ENCODE results near the gene HPD. TPM values are rescaled to one million over a fixed set of nuclear protein-coding genes. Genes with fewer than 3 reads are reported as not detected.

HPD gene
- polyA plus RNA-seq, 1 of the 3 experiments (the other 2 are of a cell fraction), result 1.9 TPM

DNA sequence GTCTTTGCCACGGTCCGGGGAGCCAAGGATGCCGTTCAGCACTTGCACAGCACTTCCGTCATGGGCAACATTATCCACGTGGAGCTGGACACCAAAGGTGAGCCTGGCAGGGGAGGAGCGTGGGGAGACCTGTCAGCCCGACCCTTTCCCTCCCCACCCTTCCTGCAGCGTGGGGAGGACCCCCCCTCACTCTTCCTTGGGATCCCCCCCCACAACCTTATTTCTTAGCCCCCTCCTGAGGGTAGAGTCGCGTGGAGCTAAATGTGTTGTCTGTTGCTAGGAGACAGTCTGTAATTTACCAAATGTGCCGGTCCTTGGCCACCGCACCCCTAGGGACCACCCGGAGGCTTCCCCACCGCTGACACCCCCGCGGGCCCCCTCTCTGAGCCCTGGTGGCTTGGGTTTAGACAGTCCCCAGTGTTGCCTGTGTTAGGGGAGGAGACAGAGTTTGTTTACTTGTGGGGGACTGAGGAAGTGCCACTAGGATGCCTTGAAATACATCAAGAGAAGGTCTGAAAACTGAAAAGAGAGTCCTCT lies 52.6 kb downstream of the HPD start:
- H3K36me3 ChIP-seq (replicated peaks in 1 of 2; ENCODE audit: control insufficient read depth in 1 of 2, insufficient read depth in 2 of 2, low read length in 1 of 2), result peaks cover 23 to 35% of the 10 kb centered on the region in 2 experiments
- CTCF ChIA-PET, result interaction anchor here (1.0 to 18.3 kb wide), 5 partner anchors 9 to 317 kb away, joined by 3 to 675 read pairs (median 4); partner anchors contain the start of gene RHOF
- no peak for DNase-seq
- peak overlapping the region; percentile 93 for H3K9ac ChIP-seq
- H3K4me1 ChIP-seq (ENCODE audit: control insufficient read depth in 1 of 2, insufficient read depth in 2 of 2, low read depth in 1 of 2, low read length in 1 of 2), result peaks cover 13 to 17% of the 10 kb centered on the region in 2 experiments; a peak in 2 of 4 replicates
- WGBS (ENCODE audit: low lambda C conversion rate), result 30% methylated on average over 16 of the region's 16 CpGs
- no peaks in the 10 kb centered on the region for H3K9me2 ChIP-seq
- H4K20me1 ChIP-seq (ENCODE audit: insufficient read depth), result peaks cover 18% of the 10 kb centered on the region
- peak overlapping the region; percentile 73 to 91 for H3K4me3 ChIP-seq (ENCODE audit: low read depth in 2 of 2, low read length in 1 of 2)
- peak overlapping the region in 1 of 2 experiments; percentile 22; a peak in 1 of 4 replicates for H3K27ac ChIP-seq (ENCODE audit: low read depth in 2 of 2, low read length in 1 of 2)
- TF ChIP-seq RFX5 (IDR thresholded peaks at IDR 0.05; ENCODE audit: low read length) (no peak), SMC3 (IDR thresholded peaks at IDR 0.05; ENCODE audit: low read depth, low read length) (no peak), FOXJ3 (CRISPR knock-in tag; IDR thresholded peaks at IDR 0.05) (no peak), MXI1 (IDR thresholded peaks at IDR 0.05; ENCODE audit: low read depth, low read length) (peak; percentile 88), JUND (IDR thresholded peaks at IDR 0.05) (no peak), FOXM1 (IDR thresholded peaks at IDR 0.05; ENCODE audit: low read depth) (no peak)
- POLR2A ChIA-PET, result interaction anchor here (1.0 to 4.0 kb wide), 2 partner anchors 8 to 11 kb away, joined by 4 to 22 read pairs; partner anchors contain the start of gene RHOF
- H3K4me2 ChIP-seq, result peak overlapping the region; percentile 89
- H2AFZ ChIP-seq (ENCODE audit: low read depth), result no peak overlapping the region
- H3K79me2 ChIP-seq (ENCODE audit: insufficient read depth), result peaks cover 83% of the 10 kb centered on the region
- no peaks in the 10 kb centered on the region for H3K27me3 ChIP-seq (ENCODE audit: insufficient read depth)
- no peaks in the 10 kb centered on the region for H3K9me3 ChIP-seq
- H3F3A ChIP-seq (replicated peaks; ENCODE audit: insufficient read depth), result peaks cover 26% of the 10 kb centered on the region

DNA sequence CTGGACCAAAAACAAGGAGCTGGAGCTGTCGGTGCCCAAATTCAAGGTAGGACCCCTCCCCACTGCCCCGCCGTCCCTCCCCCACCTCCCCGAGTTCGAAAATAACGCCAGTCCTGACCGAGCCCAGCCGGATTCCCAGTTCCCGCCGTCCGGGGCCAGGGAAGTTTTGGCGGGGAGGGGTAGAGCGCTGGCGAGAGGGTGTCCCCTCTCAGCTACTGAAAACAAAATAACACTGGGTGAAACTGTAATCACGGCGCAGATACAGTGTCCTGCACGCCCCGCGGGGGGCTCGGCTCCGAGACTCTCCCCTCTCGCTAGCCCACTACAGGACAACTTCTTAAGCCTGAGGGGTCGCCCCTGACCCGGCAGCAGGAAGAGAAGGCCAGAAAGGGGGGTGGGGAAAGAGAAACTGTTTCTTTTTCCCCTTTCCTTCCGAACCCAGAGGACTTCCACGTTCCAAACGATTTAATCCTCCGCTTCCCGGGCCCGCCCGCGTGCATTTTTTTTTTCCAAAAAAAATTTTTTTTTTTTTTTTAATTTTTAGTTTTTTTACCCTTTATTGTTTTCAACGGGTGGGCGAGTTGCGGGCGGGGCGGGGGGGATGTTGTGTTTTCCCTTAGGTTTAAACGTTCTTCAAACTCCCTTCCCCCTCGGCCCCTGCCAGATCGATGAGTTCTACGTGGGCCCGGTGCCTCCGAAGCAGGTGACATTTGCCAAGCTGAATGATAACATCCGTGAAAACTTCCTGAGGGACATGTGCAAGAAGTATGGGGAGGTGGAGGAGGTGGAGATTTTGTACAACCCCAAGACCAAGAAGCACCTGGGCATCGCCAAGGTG lies 53.3 kb downstream of the HPD start:
- Histone ChIP-seq H4K20me1 (ENCODE audit: insufficient read depth) (peaks cover 11% of the 10 kb centered on the region), H3K79me2 (ENCODE audit: insufficient read depth) (peaks cover 80% of the 10 kb centered on the region), H3K9me3 (no peaks in the 10 kb centered on the region), H3K4me2 (peak overlapping the region; percentile 89), H2AFZ (ENCODE audit: low read depth) (no peak overlapping the region), H3K36me3 (replicated peaks in 1 of 2; ENCODE audit: control insufficient read depth in 1 of 2, insufficient read depth in 2 of 2, low read length in 1 of 2) (peaks cover 16 to 29% of the 10 kb centered on the region in 2 experiments), H3K9me2 (no peaks in the 10 kb centered on the region), H3K27me3 (ENCODE audit: insufficient read depth) (no peaks in the 10 kb centered on the region), H3K27ac (ENCODE audit: low read depth in 2 of 2, low read length in 1 of 2) (peak overlapping the region; percentile 72 to 98; a peak in 3 of 4 replicates), H3K4me3 (ENCODE audit: low read depth in 2 of 2, low read length in 1 of 2) (peak overlapping the region; percentile 73 to 91), H3K4me1 (ENCODE audit: control insufficient read depth in 1 of 2, insufficient read depth in 2 of 2, low read depth in 1 of 2, low read length in 1 of 2) (peaks cover 7 to 16% of the 10 kb centered on the region in 2 experiments; a peak in 1 of 4 replicates), H3F3A (replicated peaks; ENCODE audit: insufficient read depth) (peaks cover 22% of the 10 kb centered on the region), H3K9ac (peak overlapping the region; percentile 93)
- DNase-seq, result peak; percentile 48
- TF ChIP-seq, protein P1, sequence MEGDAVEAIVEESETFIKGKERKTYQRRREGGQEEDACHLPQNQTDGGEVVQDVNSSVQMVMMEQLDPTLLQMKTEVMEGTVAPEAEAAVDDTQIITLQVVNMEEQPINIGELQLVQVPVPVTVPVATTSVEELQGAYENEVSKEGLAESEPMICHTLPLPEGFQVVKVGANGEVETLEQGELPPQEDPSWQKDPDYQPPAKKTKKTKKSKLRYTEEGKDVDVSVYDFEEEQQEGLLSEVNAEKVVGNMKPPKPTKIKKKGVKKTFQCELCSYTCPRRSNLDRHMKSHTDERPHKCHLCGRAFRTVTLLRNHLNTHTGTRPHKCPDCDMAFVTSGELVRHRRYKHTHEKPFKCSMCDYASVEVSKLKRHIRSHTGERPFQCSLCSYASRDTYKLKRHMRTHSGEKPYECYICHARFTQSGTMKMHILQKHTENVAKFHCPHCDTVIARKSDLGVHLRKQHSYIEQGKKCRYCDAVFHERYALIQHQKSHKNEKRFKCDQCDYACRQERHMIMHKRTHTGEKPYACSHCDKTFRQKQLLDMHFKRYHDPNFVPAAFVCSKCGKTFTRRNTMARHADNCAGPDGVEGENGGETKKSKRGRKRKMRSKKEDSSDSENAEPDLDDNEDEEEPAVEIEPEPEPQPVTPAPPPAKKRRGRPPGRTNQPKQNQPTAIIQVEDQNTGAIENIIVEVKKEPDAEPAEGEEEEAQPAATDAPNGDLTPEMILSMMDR (IDR thresholded peaks at IDR 0.05), result no peak
- TF ChIP-seq, protein P2, sequence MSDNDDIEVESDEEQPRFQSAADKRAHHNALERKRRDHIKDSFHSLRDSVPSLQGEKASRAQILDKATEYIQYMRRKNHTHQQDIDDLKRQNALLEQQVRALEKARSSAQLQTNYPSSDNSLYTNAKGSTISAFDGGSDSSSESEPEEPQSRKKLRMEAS (IDR thresholded peaks at IDR 0.05; ENCODE audit: low read depth), result 0 out of 2 replicates have a peak, but pooled peaks have one; percentile 24
- POLR2A ChIA-PET, result interaction anchor here (4.0 kb wide), 1 partner anchor 10 kb away, joined by 22 read pairs; the partner anchor contains the start of gene RHOF
- CTCF ChIA-PET, result interaction anchor here (0.6 to 18.3 kb wide), 5 partner anchors 10 to 500 kb away, joined by 3 to 675 read pairs (median 4); partner anchors contain the start of gene RHOF
- WGBS (ENCODE audit: low lambda C conversion rate), result 2% methylated on average over 44 of the region's 45 CpGs
